KOPT-K1 (cell line): ENCODE results near the gene CYP26B1.

Source experiments
- H3K27ac ChIP-seq: fragments of 200-600 bp; sonication (generic); 2 replicates; pipeline ENCODE4 v1.5.1; 2016; ENCODE audit warnings: antibody characterized with exemption, mild to moderate bottlenecking, low read depth, low read length; ENCODE audit not compliant: poor library complexity, severe bottlenecking
- H3K36me3 ChIP-seq: fragments of 200-600 bp; sonication (generic); 2 replicates; pipeline ENCODE4 v1.5.1; 2017; ENCODE audit warnings: antibody characterized with exemption, mild to moderate bottlenecking, low read length, moderate library complexity; ENCODE audit not compliant: insufficient read depth
- H3K9me3 ChIP-seq: fragments of 200-600 bp; sonication (generic); 2 replicates; pipeline ENCODE4 v1.5.1; 2017; ENCODE audit warnings: antibody characterized with exemption, low read length, mild to moderate bottlenecking; ENCODE audit not compliant: insufficient read depth, poor library complexity, severe bottlenecking

Gene CYP26B1

GRCh38 chr2:72165792-72166191 is 18.1 kb upstream of the CYP26B1 start:
- Histone ChIP-seq H3K36me3 (no peaks in the 10 kb centered on the region), H3K27ac (no peak overlapping the region), H3K9me3 (no peaks in the 10 kb centered on the region)

- Histone ChIP-seq H3K36me3 (no peaks in the 10 kb centered on the region), H3K27ac (no peak overlapping the region), H3K9me3 (no peaks in the 10 kb centered on the region)
Measured at GRCh38 chr2:72162574-72162973, 14.9 kb upstream of the CYP26B1 start.

- no peaks in the 10 kb centered on the region for H3K36me3 ChIP-seq
- no peaks in the 10 kb centered on the region for H3K9me3 ChIP-seq
- H3K27ac ChIP-seq = no peak overlapping the region
Measured at GRCh38 chr2:72159211-72159993, 11.7 kb upstream of the CYP26B1 start.

- H3K9me3 ChIP-seq = no peaks in the 10 kb centered on the region
- H3K27ac ChIP-seq = no peak overlapping the region
- H3K36me3 ChIP-seq = no peaks in the 10 kb centered on the region
Measured at GRCh38 chr2:72157871-72158771, 10.5 kb upstream of the CYP26B1 start.

- Histone ChIP-seq H3K9me3 (no peaks in the 10 kb centered on the region), H3K27ac (no peak overlapping the region), H3K36me3 (no peaks in the 10 kb centered on the region)
Measured at GRCh38 chr2:72156872-72157271, 9.2 kb upstream of the CYP26B1 start.

GRCh38 chr2:72155737-72156136 is 8.1 kb upstream of the CYP26B1 start:
- H3K9me3 ChIP-seq = no peaks in the 10 kb centered on the region
- H3K27ac ChIP-seq = no peak overlapping the region
- H3K36me3 ChIP-seq = no peaks in the 10 kb centered on the region

- no peaks in the 10 kb centered on the region for H3K36me3 ChIP-seq
- H3K9me3 ChIP-seq = no peaks in the 10 kb centered on the region
- H3K27ac ChIP-seq = no peak overlapping the region
Measured at GRCh38 chr2:72155151-72155550, 7.5 kb upstream of the CYP26B1 start.

- H3K36me3 ChIP-seq = no peaks in the 10 kb centered on the region
- no peak overlapping the region for H3K27ac ChIP-seq
Measured at GRCh38 chr2:72154386-72154975, 6.8 kb upstream of the CYP26B1 start.

GRCh38 chr2:72153924-72154323 is 6.3 kb upstream of the CYP26B1 start:
- H3K27ac ChIP-seq = no peak overlapping the region
- H3K36me3 ChIP-seq = no peaks in the 10 kb centered on the region
- no peaks in the 10 kb centered on the region for H3K9me3 ChIP-seq

More at GRCh38 chr2:72154386-72154975, 6.8 kb upstream of the CYP26B1 start:
- H3K9me3 ChIP-seq = no peaks in the 10 kb centered on the region

GRCh38 chr2:72153026-72153791 is 5.5 kb upstream of the CYP26B1 start:
- no peaks in the 10 kb centered on the region for H3K9me3 ChIP-seq
- H3K36me3 ChIP-seq = no peaks in the 10 kb centered on the region
- H3K27ac ChIP-seq = no peak overlapping the region

GRCh38 chr2:72150861-72151356 is 3.2 kb upstream of the CYP26B1 start:
- Histone ChIP-seq H3K36me3 (no peaks in the 10 kb centered on the region), H3K9me3 (peaks cover 14% of the 10 kb centered on the region), H3K27ac (no peak overlapping the region)

GRCh38 chr2:72150157-72150860 is 2.6 kb upstream of the CYP26B1 start:
- no peak overlapping the region for H3K27ac ChIP-seq
- peaks cover 19% of the 10 kb centered on the region for H3K9me3 ChIP-seq
- H3K36me3 ChIP-seq = no peaks in the 10 kb centered on the region

- no peak overlapping the region for H3K27ac ChIP-seq
- no peaks in the 10 kb centered on the region for H3K36me3 ChIP-seq
- H3K9me3 ChIP-seq = peaks cover 25% of the 10 kb centered on the region
Measured at GRCh38 chr2:72149556-72150156, 2.0 kb upstream of the CYP26B1 start.
